HL-60 (cell line): ENCODE measurements around the gene OR2F2.

ENCODE experiments used
- DNase-seq, 2 experiments: peaks; one replicate each; pipeline ENCODE4 v3.0.0-alpha.2; 2010 to 2020; ENCODE audit warnings: low read depth in 1 of 2, low spot score in 1 of 2
- H3K27ac ChIP-seq: fragments of 250-450 bp; sonication (Bioruptor Pico); replicated peaks from 2 replicates; pipeline ENCODE4 v1.5.1; 2020; ENCODE audit warnings: mild to moderate bottlenecking, moderate library complexity
- H3K27me3 ChIP-seq: fragments of 250-450 bp; sonication (Bioruptor Pico); 2 replicates; pipeline ENCODE4 v1.5.1; 2021; ENCODE audit warnings: mild to moderate bottlenecking, moderate library complexity; ENCODE audit not compliant: insufficient read depth, poor library complexity, severe bottlenecking
- H3K4me3 ChIP-seq: replicated peaks from 2 replicates; pipeline ENCODE4 v1.5.1; 2011; ENCODE audit warnings: mild to moderate bottlenecking, control low read depth, low read length; ENCODE audit not compliant: insufficient read depth
- GABPA ChIP-seq: IDR thresholded peaks from 2 replicates; pipeline ENCODE4 v1.6.1; 2012; ENCODE audit warnings: low read depth
- POLR2AphosphoS5 ChIP-seq: IDR thresholded peaks from 2 replicates; pipeline ENCODE4 v1.6.1; 2012; ENCODE audit warnings: low read depth
- SPI1 ChIP-seq: IDR thresholded peaks from 2 replicates; pipeline ENCODE4 v1.6.1; 2012; ENCODE audit warnings: low read depth, mild to moderate bottlenecking, borderline replicate concordance
- TF ChIP-seq, protein P1 (sequence below): IDR thresholded peaks from 2 replicates; pipeline ENCODE4 v1.6.1; 2012; ENCODE audit warnings: low read depth; ENCODE audit not compliant: insufficient replicate concordance
- TF ChIP-seq, protein P2 (sequence below): IDR thresholded peaks from one replicate; pipeline ENCODE4 v1.5.1; 2011; ENCODE audit warnings: low read length, control low read depth, inconsistent platforms; ENCODE audit not compliant: insufficient read depth

OR2F2 gene

DNA sequence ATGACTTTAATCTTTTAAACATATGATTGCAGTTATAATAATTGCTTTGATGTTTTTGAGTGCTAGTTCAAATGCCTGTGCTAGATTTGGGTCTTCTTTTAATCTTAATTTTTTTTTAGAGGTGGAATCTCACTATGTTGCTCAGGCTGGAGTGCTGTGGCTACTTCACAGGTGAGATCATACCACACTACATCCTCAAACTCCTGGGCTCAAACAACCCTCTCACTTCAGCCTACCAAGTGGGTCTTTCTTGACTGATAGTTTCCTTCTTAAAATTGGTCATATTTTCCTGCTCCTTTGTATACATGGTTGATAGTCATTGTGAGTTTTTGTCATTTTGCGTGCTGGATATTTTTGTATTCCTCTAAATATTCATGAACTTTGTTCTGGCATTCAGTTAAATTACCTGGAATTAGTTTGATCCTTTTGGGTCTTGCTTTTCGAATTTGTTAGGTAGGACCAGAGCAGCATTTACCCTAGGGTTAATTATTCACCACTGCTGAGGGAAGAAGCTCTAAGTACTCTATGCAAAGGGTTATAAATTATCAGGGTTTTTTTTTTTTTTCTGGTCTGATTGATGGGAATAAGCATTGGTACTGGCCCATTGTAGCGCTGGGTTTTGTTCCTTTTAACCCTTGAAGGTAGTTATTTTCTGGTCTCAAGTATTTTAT, 21.0 kb upstream of the OR2F2 start:
- no peak for DNase-seq
- TF ChIP-seq SPI1 (no peak), POLR2AphosphoS5 (no peak), GABPA (no peak)
- TF ChIP-seq, protein P1, sequence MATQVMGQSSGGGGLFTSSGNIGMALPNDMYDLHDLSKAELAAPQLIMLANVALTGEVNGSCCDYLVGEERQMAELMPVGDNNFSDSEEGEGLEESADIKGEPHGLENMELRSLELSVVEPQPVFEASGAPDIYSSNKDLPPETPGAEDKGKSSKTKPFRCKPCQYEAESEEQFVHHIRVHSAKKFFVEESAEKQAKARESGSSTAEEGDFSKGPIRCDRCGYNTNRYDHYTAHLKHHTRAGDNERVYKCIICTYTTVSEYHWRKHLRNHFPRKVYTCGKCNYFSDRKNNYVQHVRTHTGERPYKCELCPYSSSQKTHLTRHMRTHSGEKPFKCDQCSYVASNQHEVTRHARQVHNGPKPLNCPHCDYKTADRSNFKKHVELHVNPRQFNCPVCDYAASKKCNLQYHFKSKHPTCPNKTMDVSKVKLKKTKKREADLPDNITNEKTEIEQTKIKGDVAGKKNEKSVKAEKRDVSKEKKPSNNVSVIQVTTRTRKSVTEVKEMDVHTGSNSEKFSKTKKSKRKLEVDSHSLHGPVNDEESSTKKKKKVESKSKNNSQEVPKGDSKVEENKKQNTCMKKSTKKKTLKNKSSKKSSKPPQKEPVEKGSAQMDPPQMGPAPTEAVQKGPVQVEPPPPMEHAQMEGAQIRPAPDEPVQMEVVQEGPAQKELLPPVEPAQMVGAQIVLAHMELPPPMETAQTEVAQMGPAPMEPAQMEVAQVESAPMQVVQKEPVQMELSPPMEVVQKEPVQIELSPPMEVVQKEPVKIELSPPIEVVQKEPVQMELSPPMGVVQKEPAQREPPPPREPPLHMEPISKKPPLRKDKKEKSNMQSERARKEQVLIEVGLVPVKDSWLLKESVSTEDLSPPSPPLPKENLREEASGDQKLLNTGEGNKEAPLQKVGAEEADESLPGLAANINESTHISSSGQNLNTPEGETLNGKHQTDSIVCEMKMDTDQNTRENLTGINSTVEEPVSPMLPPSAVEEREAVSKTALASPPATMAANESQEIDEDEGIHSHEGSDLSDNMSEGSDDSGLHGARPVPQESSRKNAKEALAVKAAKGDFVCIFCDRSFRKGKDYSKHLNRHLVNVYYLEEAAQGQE, result no peak
- TF ChIP-seq, protein P2, sequence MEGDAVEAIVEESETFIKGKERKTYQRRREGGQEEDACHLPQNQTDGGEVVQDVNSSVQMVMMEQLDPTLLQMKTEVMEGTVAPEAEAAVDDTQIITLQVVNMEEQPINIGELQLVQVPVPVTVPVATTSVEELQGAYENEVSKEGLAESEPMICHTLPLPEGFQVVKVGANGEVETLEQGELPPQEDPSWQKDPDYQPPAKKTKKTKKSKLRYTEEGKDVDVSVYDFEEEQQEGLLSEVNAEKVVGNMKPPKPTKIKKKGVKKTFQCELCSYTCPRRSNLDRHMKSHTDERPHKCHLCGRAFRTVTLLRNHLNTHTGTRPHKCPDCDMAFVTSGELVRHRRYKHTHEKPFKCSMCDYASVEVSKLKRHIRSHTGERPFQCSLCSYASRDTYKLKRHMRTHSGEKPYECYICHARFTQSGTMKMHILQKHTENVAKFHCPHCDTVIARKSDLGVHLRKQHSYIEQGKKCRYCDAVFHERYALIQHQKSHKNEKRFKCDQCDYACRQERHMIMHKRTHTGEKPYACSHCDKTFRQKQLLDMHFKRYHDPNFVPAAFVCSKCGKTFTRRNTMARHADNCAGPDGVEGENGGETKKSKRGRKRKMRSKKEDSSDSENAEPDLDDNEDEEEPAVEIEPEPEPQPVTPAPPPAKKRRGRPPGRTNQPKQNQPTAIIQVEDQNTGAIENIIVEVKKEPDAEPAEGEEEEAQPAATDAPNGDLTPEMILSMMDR, result no peak

DNA sequence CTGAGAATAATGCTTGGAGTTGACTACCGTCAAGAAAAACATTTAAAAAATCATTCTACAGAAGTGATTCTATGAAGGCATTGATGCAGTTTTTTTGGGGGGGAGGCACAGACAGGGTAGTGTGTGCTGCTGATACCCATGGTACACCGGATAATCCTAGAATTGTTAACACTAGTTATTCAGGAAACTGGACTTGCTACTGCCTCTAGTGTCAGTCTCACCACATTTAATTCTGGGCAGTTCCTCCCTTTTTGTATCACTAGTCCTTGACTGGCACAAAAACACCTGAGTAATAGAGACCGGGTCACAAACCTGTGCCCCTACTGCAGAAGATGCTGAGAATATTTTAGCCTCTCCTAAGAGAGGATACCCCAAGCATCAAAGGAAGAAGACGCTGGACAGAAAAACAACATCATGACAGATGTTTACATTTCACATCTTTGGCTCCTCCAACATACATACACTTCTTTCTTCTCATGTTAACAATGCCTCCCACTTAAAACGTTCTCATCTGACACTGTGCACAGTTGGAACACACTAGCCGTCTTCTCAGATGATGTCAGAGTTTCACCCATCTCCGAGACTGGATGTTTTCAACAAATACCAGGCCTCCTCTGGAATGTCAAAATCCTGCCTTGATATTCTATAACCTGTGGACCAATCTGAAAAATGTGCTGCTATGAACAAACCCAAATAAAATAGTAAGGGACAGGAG, 19.9 kb upstream of the OR2F2 start:
- Histone ChIP-seq H3K4me3 (no peak overlapping the region), H3K27me3 (no peaks in the 10 kb centered on the region), H3K27ac (no peak overlapping the region)
- TF ChIP-seq POLR2AphosphoS5 (no peak), GABPA (no peak), SPI1 (no peak)
- TF ChIP-seq, protein P1, result no peak
- TF ChIP-seq, protein P2, result no peak
- no peak for DNase-seq

More for the DNA sequence above, 21.0 kb upstream of the OR2F2 start:
- H3K27ac ChIP-seq, result no peak overlapping the region
- no peak overlapping the region for H3K4me3 ChIP-seq
- no peaks in the 10 kb centered on the region for H3K27me3 ChIP-seq

DNA sequence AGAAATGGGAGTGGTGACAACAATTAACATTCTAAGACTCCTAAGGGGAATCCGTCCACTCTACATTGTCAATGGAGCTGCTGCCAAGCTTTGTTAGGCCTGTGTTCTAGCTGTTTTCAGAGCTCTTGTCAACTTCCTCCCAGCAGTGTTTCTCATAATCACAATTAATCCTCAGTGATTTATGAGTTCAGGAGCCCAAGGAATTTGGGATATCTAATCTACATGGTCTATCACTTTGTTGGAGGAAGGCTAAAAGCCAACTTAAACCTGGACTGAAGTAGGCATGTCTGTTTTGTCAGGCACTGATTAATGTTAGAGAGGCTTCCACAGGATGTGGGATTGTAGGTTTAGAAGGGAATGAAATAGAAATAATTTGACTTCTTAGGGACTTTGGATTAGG, 10.2 kb upstream of the OR2F2 start:
- H3K27ac ChIP-seq, result no peak overlapping the region
- H3K4me3 ChIP-seq, result no peak overlapping the region
- no peak for TF ChIP-seq GABPA
- no peaks in the 10 kb centered on the region for H3K27me3 ChIP-seq
- DNase-seq, result no peak

DNA sequence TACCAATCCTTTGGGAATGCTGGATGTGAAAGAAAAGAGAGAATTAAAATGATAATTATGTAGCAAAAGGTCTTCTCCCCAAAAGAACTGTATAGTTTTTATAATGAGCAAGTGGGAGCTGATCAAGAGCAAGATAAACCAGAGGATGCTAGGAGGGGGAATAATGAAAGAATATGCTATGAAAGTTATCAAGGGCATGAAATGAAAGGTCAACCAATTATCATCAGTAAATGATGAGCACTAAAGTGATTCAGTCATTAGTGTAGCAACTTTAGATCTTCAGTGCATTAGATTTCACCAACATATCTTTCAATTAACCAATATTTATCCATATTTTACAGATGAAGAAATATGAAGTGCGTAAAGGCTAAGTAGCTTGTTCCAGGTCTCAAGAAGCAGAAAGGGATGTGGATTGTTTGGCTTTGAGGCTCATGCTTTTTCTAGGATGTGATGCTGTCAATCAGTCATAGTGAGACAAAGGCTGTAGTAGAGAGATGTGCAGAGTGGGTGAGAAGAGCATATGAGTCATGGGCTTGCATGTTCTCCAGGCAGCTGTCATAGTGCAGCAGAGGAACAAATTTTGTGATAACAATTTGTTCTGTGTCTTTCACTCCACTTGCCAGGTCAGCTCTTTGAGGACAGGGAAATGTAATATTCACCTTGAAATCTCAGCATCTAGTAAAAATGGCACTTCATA, 5.7 kb upstream of the OR2F2 start:
- TF ChIP-seq, protein P2, result no peak
- no peak for TF ChIP-seq SPI1
- TF ChIP-seq, protein P1, result no peak
- TF ChIP-seq POLR2AphosphoS5, result no peak
- TF ChIP-seq GABPA, result no peak
- Histone ChIP-seq H3K27ac (no peak overlapping the region), H3K4me3 (no peak overlapping the region), H3K27me3 (no peaks in the 10 kb centered on the region)
- DNase-seq, result no peak
